ENCODE data around the gene TPRA1. TPM values are rescaled to one million over a fixed set of nuclear protein-coding genes. Genes with fewer than 3 reads are reported as not detected.

The TPRA1 gene
- total and polyA plus RNA-seq, 9 of the 15 experiments (the other 6 are each of a cell fraction or from before 2014, with no cell fraction given), result 0.66 to 21.5 (median 11.1) TPM

- no peak for TF ChIP-seq RBM25 (IDR thresholded peaks at IDR 0.05; ENCODE audit: low read depth, low read length, severe bottlenecking)
- TF ChIP-seq, protein P1, sequence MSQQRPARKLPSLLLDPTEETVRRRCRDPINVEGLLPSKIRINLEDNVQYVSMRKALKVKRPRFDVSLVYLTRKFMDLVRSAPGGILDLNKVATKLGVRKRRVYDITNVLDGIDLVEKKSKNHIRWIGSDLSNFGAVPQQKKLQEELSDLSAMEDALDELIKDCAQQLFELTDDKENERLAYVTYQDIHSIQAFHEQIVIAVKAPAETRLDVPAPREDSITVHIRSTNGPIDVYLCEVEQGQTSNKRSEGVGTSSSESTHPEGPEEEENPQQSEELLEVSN (IDR thresholded peaks at IDR 0.05; ENCODE audit: borderline replicate concordance in 1 of 2, extremely low read depth in 1 of 2, insufficient read depth in 1 of 2, insufficient read length in 1 of 2, low read depth in 1 of 2, low read length in 1 of 2, poor library complexity in 1 of 2, severe bottlenecking in 1 of 2), result peak in 1 of 2 experiments; percentile 4
- no peak for TF ChIP-seq ZNF41 (CRISPR knock-in tag; conservative IDR thresholded peaks at IDR 0.05)
- no peak for TF ChIP-seq CBFA2T3 (IDR thresholded peaks at IDR 0.05)
- TF ChIP-seq ARID1B (IDR thresholded peaks at IDR 0.05), result no peak
- no peak for TF ChIP-seq SRF (CRISPR knock-in tag; IDR thresholded peaks at IDR 0.05)
- TF ChIP-seq LARP7 (IDR thresholded peaks at IDR 0.05), result no peak
- no peak for TF ChIP-seq KLF6 (CRISPR knock-in tag; IDR thresholded peaks at IDR 0.05; ENCODE audit: borderline replicate concordance)
- TF ChIP-seq, protein P2, sequence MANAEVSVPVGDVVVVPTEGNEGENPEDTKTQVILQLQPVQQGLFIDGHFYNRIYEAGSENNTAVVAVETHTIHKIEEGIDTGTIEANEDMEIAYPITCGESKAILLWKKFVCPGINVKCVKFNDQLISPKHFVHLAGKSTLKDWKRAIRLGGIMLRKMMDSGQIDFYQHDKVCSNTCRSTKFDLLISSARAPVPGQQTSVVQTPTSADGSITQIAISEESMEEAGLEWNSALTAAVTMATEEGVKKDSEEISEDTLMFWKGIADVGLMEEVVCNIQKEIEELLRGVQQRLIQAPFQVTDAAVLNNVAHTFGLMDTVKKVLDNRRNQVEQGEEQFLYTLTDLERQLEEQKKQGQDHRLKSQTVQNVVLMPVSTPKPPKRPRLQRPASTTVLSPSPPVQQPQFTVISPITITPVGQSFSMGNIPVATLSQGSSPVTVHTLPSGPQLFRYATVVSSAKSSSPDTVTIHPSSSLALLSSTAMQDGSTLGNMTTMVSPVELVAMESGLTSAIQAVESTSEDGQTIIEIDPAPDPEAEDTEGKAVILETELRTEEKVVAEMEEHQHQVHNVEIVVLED (CRISPR knock-in tag; IDR thresholded peaks at IDR 0.05), result no peak
- TF ChIP-seq BRCA1 (IDR thresholded peaks at IDR 0.05), result no peak
- no peak for TF ChIP-seq BRCA1 (CRISPR knock-in tag; IDR thresholded peaks at IDR 0.05)
- TF ChIP-seq NR0B1 (IDR thresholded peaks at IDR 0.05; ENCODE audit: partially characterized antibody), result no peak
- TF ChIP-seq, protein P3, sequence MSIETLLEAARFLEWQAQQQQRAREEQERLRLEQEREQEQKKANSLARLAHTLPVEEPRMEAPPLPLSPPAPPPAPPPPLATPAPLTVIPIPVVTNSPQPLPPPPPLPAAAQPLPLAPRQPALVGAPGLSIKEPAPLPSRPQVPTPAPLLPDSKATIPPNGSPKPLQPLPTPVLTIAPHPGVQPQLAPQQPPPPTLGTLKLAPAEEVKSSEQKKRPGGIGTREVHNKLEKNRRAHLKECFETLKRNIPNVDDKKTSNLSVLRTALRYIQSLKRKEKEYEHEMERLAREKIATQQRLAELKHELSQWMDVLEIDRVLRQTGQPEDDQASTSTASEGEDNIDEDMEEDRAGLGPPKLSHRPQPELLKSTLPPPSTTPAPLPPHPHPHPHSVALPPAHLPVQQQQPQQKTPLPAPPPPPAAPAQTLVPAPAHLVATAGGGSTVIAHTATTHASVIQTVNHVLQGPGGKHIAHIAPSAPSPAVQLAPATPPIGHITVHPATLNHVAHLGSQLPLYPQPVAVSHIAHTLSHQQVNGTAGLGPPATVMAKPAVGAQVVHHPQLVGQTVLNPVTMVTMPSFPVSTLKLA (conservative IDR thresholded peaks at IDR 0.05), result peak in 1 of 2 experiments; percentile 40; a peak in 1 of 4 replicates
- no peak for TF ChIP-seq ZNF140 (CRISPR knock-in tag; IDR thresholded peaks at IDR 0.05)
- peak; percentile 55; the same call in 1 of the 2 replicates for TF ChIP-seq PHF8 (IDR thresholded peaks at IDR 0.05; ENCODE audit: borderline replicate concordance, low read length)
- TF ChIP-seq SLC30A9 (CRISPR knock-in tag; IDR thresholded peaks at IDR 0.05), result no peak
- no peak for TF ChIP-seq RNF2 (IDR thresholded peaks at IDR 0.05)
- peak; percentile 81 for TF ChIP-seq ZFX (CRISPR knock-in tag; IDR thresholded peaks at IDR 0.05)
- no peak for TF ChIP-seq FOXA1 (IDR thresholded peaks at IDR 0.05; ENCODE audit: borderline replicate concordance)
- TF ChIP-seq ATF1 (CRISPR knock-in tag; IDR thresholded peaks at IDR 0.05), result no peak
- TF ChIP-seq ATF1 (tag; IDR thresholded peaks at IDR 0.05), result no peak
- TF ChIP-seq SMAD2 (IDR thresholded peaks at IDR 0.05; ENCODE audit: low read depth, low read length), result no peak
- TF ChIP-seq, protein P4, sequence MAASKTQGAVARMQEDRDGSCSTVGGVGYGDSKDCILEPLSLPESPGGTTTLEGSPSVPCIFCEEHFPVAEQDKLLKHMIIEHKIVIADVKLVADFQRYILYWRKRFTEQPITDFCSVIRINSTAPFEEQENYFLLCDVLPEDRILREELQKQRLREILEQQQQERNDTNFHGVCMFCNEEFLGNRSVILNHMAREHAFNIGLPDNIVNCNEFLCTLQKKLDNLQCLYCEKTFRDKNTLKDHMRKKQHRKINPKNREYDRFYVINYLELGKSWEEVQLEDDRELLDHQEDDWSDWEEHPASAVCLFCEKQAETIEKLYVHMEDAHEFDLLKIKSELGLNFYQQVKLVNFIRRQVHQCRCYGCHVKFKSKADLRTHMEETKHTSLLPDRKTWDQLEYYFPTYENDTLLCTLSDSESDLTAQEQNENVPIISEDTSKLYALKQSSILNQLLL (CRISPR knock-in tag; IDR thresholded peaks at IDR 0.05; ENCODE audit: borderline replicate concordance), result no peak
Measured at GRCh38 chr3:127590282-127590592, 296 bp downstream of the TPRA1 start (continued).
